ENCODE data around the gene C19orf38.
"Not testable (repeated sequence)": the region's sequence is repeated elsewhere in the genome, so short reads cannot be mapped to it uniquely, and the experiment has no call there.

Gene C19orf38

GRCh38 chr19:10877608-10878007 lies 29.4 kb downstream of the C19orf38 start:
- not testable (repeated sequence) for DNase-seq

- no peak for DNase-seq
Measured at GRCh38 chr19:10878253-10878652, 30.0 kb downstream of the C19orf38 start.

- no peak for DNase-seq
Measured at GRCh38 chr19:10881403-10882107, 33.3 kb downstream of the C19orf38 start.

GRCh38 chr19:10882108-10882457 lies 33.9 kb downstream of the C19orf38 start:
- DNase-seq, result no peak

GRCh38 chr19:10884274-10884673 lies 36.1 kb downstream of the C19orf38 start:
- no peak for DNase-seq

GRCh38 chr19:10885201-10886169 lies 37.3 kb downstream of the C19orf38 start:
- DNase-seq, result peak; percentile 22

DNA sequence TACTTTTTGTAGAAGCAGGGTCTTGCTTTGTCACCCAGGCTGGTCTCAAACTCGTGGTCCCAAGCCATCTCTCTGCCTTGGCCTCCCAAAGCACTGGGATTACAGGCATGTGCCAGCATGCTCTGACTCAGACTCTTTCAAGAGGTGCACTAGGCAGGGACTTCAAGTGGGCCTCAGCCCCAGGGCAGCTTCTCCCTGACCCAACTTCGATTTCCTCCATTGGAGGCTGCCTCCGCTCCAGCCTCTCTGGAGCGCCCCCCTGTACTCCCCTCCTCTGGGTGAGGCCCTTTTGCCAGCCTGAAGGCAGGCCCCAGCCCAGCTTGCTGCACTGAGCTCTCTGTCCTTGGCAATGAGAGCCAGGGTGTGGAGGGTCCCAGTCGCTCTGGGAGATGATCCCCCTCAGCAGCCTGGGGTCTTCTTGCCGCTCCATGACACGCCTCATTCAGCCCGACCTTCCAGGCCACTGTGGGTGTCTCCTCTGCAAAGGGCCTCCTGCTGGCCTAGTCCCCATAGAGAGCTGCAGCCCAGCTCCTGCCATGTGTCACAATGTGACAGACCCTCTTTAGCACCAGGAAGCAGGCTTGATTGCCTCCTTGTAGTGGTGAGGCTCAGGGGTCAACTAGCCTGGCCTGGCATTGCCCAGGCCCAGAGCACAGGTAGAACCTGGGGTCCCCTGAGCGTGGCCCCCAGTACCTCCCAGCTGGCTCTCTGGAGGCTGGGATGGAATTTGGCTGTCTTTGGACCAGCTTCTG lies 39.6 kb downstream of the C19orf38 start:
- no peak for DNase-seq

GRCh38 chr19:10888421-10888866 lies 40.2 kb downstream of the C19orf38 start:
- peak; percentile 59 for DNase-seq

GRCh38 chr19:10889880-10890279 lies 41.7 kb downstream of the C19orf38 start:
- DNase-seq, result no peak

DNA sequence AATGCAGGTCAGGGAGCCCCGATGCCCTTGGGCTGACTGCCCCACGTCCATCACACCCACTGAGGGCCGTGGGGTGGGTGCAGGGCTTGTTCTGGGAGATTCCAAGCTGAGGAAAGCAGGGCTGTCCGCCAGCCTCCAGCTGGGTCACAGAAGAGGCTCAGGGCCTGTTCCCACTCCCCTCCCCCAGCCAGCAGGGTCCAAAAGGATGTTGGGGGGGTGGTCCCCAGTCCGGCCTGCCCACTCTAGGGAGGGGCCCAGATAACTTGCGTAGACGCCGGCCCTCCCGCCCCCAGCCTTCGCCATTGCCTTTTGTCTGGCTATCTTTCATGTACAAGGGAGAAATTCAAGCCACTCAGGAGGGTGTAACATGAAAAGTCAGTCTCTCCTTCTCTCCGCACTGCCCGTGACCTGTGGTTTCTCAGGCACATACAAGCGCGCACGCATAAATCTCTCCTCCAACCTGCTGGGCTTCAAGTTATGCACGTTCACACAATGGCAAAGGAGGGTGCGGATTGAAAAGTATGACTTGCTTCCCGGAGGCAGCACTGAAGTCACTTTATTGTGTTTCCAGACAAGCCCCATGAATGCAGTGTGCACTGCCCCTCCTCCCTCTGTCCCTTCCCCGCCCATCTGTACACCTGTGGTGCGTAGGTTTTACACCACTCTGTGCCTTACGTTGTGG lies 43.3 kb downstream of the C19orf38 start:
- DNase-seq, result peak; percentile 68

- peak; percentile 87 for DNase-seq
Measured at GRCh38 chr19:10892256-10892655, 44.0 kb downstream of the C19orf38 start.

- DNase-seq, result no peak
Measured at GRCh38 chr19:10894911-10895213, 46.6 kb downstream of the C19orf38 start.

DNA sequence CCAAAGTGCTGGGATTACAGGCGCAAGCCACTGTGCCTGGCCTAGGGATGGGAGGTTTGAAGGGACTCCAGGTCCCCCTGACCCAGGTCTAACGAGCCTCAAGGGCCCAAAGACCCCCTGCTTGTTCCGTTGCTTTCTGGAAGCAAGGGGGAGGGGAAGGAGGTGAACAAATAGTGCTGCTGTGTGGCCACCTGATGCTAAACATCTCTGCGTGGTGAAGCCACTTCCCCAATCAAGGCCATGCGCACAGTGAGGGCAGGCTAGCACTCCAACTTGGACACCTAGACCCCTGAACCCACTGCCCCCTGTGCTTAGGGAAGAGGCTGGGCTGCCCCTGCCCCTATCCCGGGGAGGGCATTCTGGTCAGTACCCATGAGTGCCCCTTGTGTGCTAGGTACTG lies 47.1 kb downstream of the C19orf38 start:
- no peak for DNase-seq

DNA sequence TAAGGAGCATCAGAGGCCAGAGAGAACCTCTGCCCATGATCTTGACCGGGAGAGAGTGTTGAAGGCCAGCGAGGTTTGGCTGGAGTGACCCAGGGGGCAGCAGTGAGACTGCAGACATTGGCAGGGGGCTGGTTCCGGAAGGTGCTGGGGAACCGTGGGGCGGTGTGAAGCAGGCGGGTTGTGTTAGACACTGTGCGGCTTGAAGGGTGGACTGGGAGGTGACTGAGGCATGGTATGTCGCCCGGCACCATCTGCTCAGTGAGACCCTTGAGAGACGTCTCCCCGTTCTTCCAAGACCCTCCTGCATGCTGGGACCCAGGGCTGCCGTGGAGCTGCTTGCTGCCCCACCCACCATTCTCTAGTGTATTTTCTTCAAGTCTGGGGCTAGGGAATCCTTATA lies 47.7 kb downstream of the C19orf38 start:
- no peak for DNase-seq

DNA sequence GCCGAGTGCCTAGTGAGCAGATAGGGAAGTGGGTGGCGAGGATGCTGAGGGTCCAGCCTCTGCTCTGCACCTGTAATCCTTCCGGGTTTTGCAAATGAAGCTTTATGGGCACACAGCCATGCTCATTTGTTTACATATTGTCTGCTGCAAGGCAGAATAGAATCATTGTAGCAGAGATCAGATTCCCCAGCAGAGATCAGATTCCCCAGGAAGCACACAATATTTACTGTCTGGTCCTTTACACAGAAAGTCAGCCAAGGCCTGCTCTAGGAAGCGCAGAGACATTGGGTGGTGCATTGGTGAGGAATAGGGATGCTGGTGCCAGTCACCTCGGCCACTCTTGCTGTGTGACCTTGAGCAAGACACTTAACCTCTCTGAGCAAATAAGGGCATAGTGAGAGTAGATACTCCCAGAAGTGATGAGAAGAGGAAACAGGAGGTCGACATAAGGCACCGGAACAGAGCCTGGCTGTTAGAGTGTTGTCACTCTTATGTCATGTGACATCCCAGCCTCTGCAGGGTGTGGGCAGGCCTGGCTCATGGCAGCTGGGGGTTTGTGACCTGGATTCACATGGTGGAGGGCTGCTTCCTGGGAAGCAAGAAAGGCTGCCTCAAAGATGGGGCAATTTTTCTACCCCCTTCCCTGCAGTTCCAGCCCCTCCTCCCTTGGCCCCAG lies 48.8 kb downstream of the C19orf38 start:
- peak; percentile 89 for DNase-seq

DNA sequence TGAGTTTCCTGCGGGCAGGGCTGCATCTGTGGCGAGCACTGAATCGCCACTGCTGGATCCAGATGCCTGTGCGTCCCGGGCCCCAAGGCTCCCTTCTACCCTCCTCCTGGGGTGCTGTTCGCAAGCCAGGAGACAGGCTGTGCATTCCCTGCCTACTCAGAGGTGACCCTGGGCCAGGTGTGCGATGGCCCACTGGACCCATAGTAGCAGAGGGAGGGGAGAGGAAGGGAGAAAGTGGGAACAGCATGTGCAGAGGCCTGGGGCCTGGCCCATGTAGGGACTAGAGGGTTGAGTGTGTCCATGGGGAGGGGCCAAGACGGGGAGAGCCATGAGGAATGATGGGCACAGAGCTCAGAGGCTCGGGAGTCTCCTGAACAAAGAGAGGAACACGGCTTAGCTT lies 50.4 kb downstream of the C19orf38 start:
- DNase-seq, result no peak

DNA sequence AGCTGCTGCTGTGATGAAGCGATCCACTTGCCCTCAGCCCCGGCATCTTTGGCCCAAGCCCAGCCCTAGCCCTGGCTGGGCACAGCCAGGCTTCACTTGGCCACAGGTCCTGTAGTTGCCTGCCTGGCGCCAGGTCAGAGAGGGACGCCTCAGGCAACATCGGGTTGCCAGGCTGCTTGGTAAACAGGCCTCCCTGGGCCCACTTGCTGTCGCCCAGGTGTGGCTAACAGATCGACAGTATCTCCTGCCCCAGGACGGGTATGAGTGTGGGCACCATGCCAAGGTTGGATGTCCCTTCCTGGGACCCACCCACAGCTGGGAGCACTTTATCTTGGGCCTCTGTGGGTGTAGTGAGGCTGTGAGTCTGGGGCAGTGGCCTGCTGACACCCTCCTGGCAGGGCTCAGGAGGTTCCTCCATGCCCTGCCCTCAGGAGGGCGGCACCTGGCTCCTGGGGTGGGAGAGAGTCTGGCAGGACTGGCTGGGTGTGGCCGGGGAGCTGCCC lies 51.0 kb downstream of the C19orf38 start:
- DNase-seq, result no peak

DNA sequence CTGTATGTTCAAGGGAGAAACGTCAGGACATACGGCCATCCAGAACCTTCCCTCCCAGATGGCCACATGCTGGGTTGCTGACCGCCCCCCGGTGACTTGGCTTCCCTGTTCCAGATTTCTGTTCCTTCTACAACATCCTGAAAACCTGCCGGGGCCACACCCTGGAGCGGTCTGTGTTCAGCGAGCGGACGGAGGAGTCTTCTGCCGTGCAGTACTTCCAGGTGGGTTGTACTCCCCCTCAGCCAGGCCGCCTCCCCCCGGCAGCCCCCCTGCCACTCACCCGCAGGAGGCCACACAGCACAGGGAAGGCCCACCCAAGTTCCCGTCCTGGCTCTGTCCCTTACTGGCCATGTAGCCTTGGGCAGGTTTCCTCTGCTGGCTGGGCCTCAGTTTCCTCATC lies 59.7 kb downstream of the C19orf38 start:
- DNase-seq, result no peak

GRCh38 chr19:10908380-10908960 lies 60.3 kb downstream of the C19orf38 start:
- no peak for DNase-seq

- DNase-seq, result no peak
Measured at GRCh38 chr19:10911579-10912363, 63.6 kb downstream of the C19orf38 start.

DNA sequence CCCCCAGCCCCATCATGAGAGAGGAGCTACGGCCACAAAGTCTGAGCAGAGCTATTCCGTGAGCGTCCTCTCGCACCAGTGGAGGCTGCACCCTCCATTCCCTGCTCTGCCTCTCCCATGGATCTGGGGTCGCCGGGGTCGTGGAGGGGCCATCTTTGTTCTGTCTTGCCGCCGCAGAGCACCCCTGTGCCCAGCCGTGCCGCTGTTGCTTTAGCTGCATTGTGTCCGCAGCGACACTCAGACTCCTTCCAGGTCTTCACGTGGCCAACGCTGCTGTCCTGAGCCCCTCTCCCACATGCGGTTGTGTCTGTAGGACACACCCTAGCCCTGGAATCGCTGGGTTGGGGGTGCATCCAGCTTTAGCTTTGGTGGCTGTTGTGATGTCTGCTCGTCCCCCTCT lies 64.4 kb downstream of the C19orf38 start:
- DNase-seq, result no peak

Measured in NCI-H2171 treated with DMSO at 0.1 percent for 48 hours (cell line).